Neuronal stem cell (in vitro differentiated cells): ENCODE measurements around the gene SUPT3H.
A peak's percentile ranks its signal among the peaks of the same experiment; 100 is the strongest.

Experiments used
- DNase-seq: peaks from one replicate; pipeline ENCODE4 v3.0.0-alpha.2; 2013; ENCODE audit warnings: low spot score
- H2AFZ ChIP-seq: one replicate; pipeline ENCODE4 v1.6.1; 2013; ENCODE audit warnings: mild to moderate bottlenecking, low read length, inconsistent platforms
- H2AK5ac ChIP-seq: 2 replicates; pipeline ENCODE4 v1.6.1; 2013; ENCODE audit warnings: low read depth, mild to moderate bottlenecking, inconsistent platforms, low read length, moderate library complexity, mixed read lengths
- H2BK120ac ChIP-seq: 2 replicates; pipeline ENCODE4 v1.6.1; 2013; ENCODE audit warnings: low read depth, mild to moderate bottlenecking, inconsistent platforms, low read length, moderate library complexity, mixed read lengths
- H2BK12ac ChIP-seq: one replicate; pipeline ENCODE4 v1.6.1; 2013; ENCODE audit warnings: low read length, inconsistent platforms
- H2BK15ac ChIP-seq: 2 replicates; pipeline ENCODE4 v1.6.1; 2013; ENCODE audit warnings: mild to moderate bottlenecking, low read length, inconsistent platforms, mixed read lengths
- H2BK5ac ChIP-seq: one replicate; pipeline ENCODE4 v1.6.1; 2013; ENCODE audit warnings: inconsistent platforms, mild to moderate bottlenecking, low read length, moderate library complexity
- H3K14ac ChIP-seq: one replicate; pipeline ENCODE4 v1.6.1; 2013; ENCODE audit warnings: low read length, inconsistent platforms
- H3K18ac ChIP-seq: 2 replicates; pipeline ENCODE4 v1.6.1; 2013; ENCODE audit warnings: low read length, inconsistent platforms
- H3K23ac ChIP-seq: 2 replicates; pipeline ENCODE4 v1.6.1; 2013; ENCODE audit warnings: low read depth, mild to moderate bottlenecking, mixed read lengths, low read length, inconsistent platforms; ENCODE audit not compliant: poor library complexity
- H3K27ac ChIP-seq: replicated peaks from 3 replicates; pipeline ENCODE4 v1.5.1; 2013; ENCODE audit warnings: low read length, inconsistent platforms
- H3K27me3 ChIP-seq, 3 experiments: 2 replicates each; pipeline ENCODE4 v1.6.1; 2013; ENCODE audit warnings: low read length in 3 of 3, mild to moderate bottlenecking in 2 of 3, inconsistent platforms in 1 of 3, low read depth in 1 of 3, mixed read lengths in 1 of 3, moderate library complexity in 1 of 3; ENCODE audit not compliant: control insufficient read depth in 3 of 3, insufficient read depth in 3 of 3
- H3K36me3 ChIP-seq, 2 donors: replicated peaks in 1 of 2; 2 replicates each; pipeline ENCODE4 v1.6.1; 2013; ENCODE audit warnings: low read length in 2 of 2; ENCODE audit not compliant: control insufficient read depth in 2 of 2, insufficient read depth in 2 of 2
- H3K4ac ChIP-seq: 2 replicates; pipeline ENCODE4 v1.6.1; 2013; ENCODE audit warnings: inconsistent platforms, mild to moderate bottlenecking, low read length, moderate library complexity
- H3K4me1 ChIP-seq, 2 donors: 1 replicate in 1 of 2; 2 replicates in 1 of 2; pipeline ENCODE4 v1.6.1; 2013; ENCODE audit warnings: low read length in 2 of 2, low read depth in 1 of 2; ENCODE audit not compliant: control insufficient read depth in 2 of 2, insufficient read depth in 1 of 2
- H3K4me2 ChIP-seq: one replicate; pipeline ENCODE4 v1.6.1; 2013; ENCODE audit warnings: mild to moderate bottlenecking, low read length, inconsistent platforms; ENCODE audit not compliant: insufficient read depth, poor library complexity, severe bottlenecking
- H3K4me3 ChIP-seq, 2 donors: 2 replicates each; pipeline ENCODE4 v1.5.1; 2013; ENCODE audit warnings: low read length in 2 of 2, mild to moderate bottlenecking in 2 of 2, inconsistent platforms in 1 of 2, moderate library complexity in 1 of 2
- H3K79me1 ChIP-seq: one replicate; pipeline ENCODE4 v1.6.1; 2013; ENCODE audit warnings: low read depth, mild to moderate bottlenecking, inconsistent platforms, low read length, moderate library complexity
- H3K9ac ChIP-seq: one replicate; pipeline ENCODE4 v1.6.1; 2013; ENCODE audit warnings: mild to moderate bottlenecking, low read depth, low read length, inconsistent platforms; ENCODE audit not compliant: poor library complexity
- H3K9me3 ChIP-seq, 2 donors: replicated peaks in 1 of 2; 2 replicates each; pipeline versions ENCODE3 to v1.6.1; 2013; ENCODE audit warnings: low read length in 2 of 2, mild to moderate bottlenecking in 2 of 2, inconsistent platforms in 1 of 2, low read depth in 1 of 2, mixed read lengths in 1 of 2, moderate library complexity in 1 of 2; ENCODE audit not compliant: control insufficient read depth in 2 of 2, insufficient read depth in 1 of 2
- H4K8ac ChIP-seq: one replicate; pipeline ENCODE4 v1.6.1; 2013; ENCODE audit warnings: low read depth, mild to moderate bottlenecking, inconsistent platforms, low read length, moderate library complexity
- H4K91ac ChIP-seq: one replicate; pipeline ENCODE4 v1.6.1; 2013; ENCODE audit warnings: low read length, low read depth, mild to moderate bottlenecking, inconsistent platforms; ENCODE audit not compliant: poor library complexity
- WGBS, 2 donors: extraction: QIAGEN DNeasy Blood & Tissue Kit; methylation state at CpG; one replicate each; pipeline ENCODE4 v1.1.7; 2013; ENCODE audit warnings: missing lambda C conversion rate in 2 of 2, mixed read lengths in 1 of 2; ENCODE audit not compliant: insufficient read length in 2 of 2, insufficient replicate concordance in 1 of 2; ENCODE audit errors: extremely low coverage in 2 of 2; 5-methylcytosine and 5-hydroxymethylcytosine counted together

SUPT3H gene

DNA sequence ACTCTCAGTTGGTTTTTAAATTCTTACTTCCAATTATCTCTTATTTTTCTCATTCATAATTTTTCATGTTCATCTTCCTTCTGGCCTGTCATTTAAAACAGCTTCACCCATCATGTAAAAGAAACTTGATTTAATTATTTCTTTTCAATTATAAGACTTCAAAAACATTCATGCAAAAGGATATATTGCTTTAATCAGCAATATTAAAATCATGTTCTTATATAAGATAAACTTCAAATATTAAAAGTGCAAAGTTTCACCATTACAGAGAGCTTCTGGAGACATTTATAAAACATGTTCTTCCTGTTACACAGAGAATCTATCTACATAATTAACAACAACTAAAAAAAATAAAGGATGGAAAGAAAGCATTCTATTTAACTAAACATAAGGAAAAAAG lies 446.3 kb downstream of the SUPT3H start:
- no peak overlapping the region for H2AK5ac ChIP-seq
- H3K27me3 ChIP-seq: no peaks in the 10 kb centered on the region
- H2BK5ac ChIP-seq: no peak overlapping the region
- H3K4me3 ChIP-seq: no peak overlapping the region
- no peak overlapping the region for H2BK15ac ChIP-seq
- H3K4me2 ChIP-seq: no peak overlapping the region
- no peaks in the 10 kb centered on the region for H3K4me1 ChIP-seq
- H2BK12ac ChIP-seq: no peak overlapping the region
- H3K14ac ChIP-seq: no peak overlapping the region
- H4K8ac ChIP-seq: no peak overlapping the region
- H3K23ac ChIP-seq: no peak overlapping the region
- H3K9ac ChIP-seq: no peak overlapping the region
- H3K18ac ChIP-seq: no peak overlapping the region
- H2AFZ ChIP-seq: no peak overlapping the region
- peaks cover 0 to 4% of the 10 kb centered on the region in 2 donors for H3K9me3 ChIP-seq
- DNase-seq: no peak
- H4K91ac ChIP-seq: no peak overlapping the region
- H2BK120ac ChIP-seq: no peak overlapping the region
- H3K27ac ChIP-seq: no peak overlapping the region
- H3K36me3 ChIP-seq: no peaks in the 10 kb centered on the region
- H3K79me1 ChIP-seq: no peaks in the 10 kb centered on the region
- H3K4ac ChIP-seq: no peak overlapping the region

DNA sequence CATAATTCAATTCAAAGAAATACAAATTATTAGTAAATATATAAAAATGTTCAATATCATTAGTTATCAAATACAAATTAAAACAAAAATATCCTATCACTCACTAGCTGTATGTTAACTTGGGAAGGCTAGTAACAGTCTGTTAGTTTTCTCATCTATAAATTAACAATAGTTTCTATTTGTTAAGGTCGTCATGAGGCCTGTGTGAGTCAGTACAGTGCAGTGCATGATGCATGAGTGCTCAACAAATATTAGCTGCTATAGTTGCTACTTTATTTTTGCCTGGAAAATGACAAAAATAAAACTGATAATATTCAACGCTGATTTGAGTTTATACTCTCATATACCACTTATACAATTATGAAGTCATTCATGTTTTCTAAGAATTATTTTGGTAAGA lies 451.2 kb downstream of the SUPT3H start:
- Histone ChIP-seq H3K14ac (no peak overlapping the region), H3K18ac (no peak overlapping the region), H3K27me3 (no peaks in the 10 kb centered on the region), H3K4ac (no peak overlapping the region), H2BK120ac (no peak overlapping the region), H3K23ac (no peak overlapping the region), H4K91ac (no peak overlapping the region), H3K79me1 (no peaks in the 10 kb centered on the region), H2BK12ac (no peak overlapping the region), H2BK15ac (no peak overlapping the region), H3K4me2 (no peak overlapping the region), H2BK5ac (no peak overlapping the region), H3K9me3 (peaks cover 0 to 4% of the 10 kb centered on the region in 2 donors), H3K4me3 (no peak overlapping the region), H3K4me1 (peaks cover 0 to 2% of the 10 kb centered on the region in 2 donors), H2AK5ac (no peak overlapping the region), H2AFZ (no peak overlapping the region), H3K36me3 (no peaks in the 10 kb centered on the region), H3K9ac (no peak overlapping the region), H3K27ac (no peak overlapping the region), H4K8ac (no peak overlapping the region)
- no peak for DNase-seq
- no CpG with 5 or more reads among the region's 2 CpGs for WGBS, 2 donors

GRCh38 chr6:44925100-44925739 lies 452.5 kb downstream of the SUPT3H start:
- no peak for DNase-seq
- no peak overlapping the region for H2BK120ac ChIP-seq
- H3K4me3 ChIP-seq: no peak overlapping the region
- no peak overlapping the region for H4K8ac ChIP-seq
- no peaks in the 10 kb centered on the region for H3K79me1 ChIP-seq
- peak overlapping the region; percentile 12 for H2AFZ ChIP-seq
- H3K9ac ChIP-seq: no peak overlapping the region
- H2BK15ac ChIP-seq: no peak overlapping the region
- no peaks in the 10 kb centered on the region for H3K36me3 ChIP-seq
- H3K9me3 ChIP-seq: peaks cover 0 to 4% of the 10 kb centered on the region in 2 donors
- no peak overlapping the region for H3K4ac ChIP-seq
- H3K18ac ChIP-seq: no peak overlapping the region
- no peaks in the 10 kb centered on the region for H3K27me3 ChIP-seq
- H3K27ac ChIP-seq: no peak overlapping the region
- H2AK5ac ChIP-seq: no peak overlapping the region
- no peak overlapping the region for H3K14ac ChIP-seq
- H2BK12ac ChIP-seq: no peak overlapping the region
- WGBS, 2 donors: no CpG with 5 or more reads among the region's 1 CpG
- no peak overlapping the region for H3K4me2 ChIP-seq
- H2BK5ac ChIP-seq: no peak overlapping the region
- peaks cover 0 to 2% of the 10 kb centered on the region in 2 donors for H3K4me1 ChIP-seq
- no peak overlapping the region for H3K23ac ChIP-seq
- H4K91ac ChIP-seq: no peak overlapping the region

- Histone ChIP-seq H3K27ac (no peak overlapping the region), H3K18ac (no peak overlapping the region), H3K4me3 (no peak overlapping the region), H3K4me2 (no peak overlapping the region), H3K9ac (no peak overlapping the region), H2AK5ac (no peak overlapping the region), H4K8ac (no peak overlapping the region), H3K23ac (no peak overlapping the region), H3K36me3 (no peaks in the 10 kb centered on the region), H2BK120ac (no peak overlapping the region), H3K27me3 (no peaks in the 10 kb centered on the region), H4K91ac (no peak overlapping the region), H2BK5ac (no peak overlapping the region), H3K14ac (no peak overlapping the region), H3K79me1 (no peaks in the 10 kb centered on the region), H3K9me3 (no peaks in the 10 kb centered on the region), H2BK15ac (no peak overlapping the region), H3K4ac (no peak overlapping the region), H3K4me1 (peaks cover 0 to 2% of the 10 kb centered on the region in 2 donors), H2BK12ac (no peak overlapping the region), H2AFZ (no peak overlapping the region)
- whole genome bisulfite sequencing, 2 donors: no CpG with 5 or more reads among the region's 1 CpG
- DNase-seq: no peak
These were observed 454.3 kb downstream of the SUPT3H start for GRCh38 chr6:44923444-44923843.
